Measurements from ENCODE around the gene NOL6. TPM values are rescaled to one million over a fixed set of nuclear protein-coding genes. Genes with fewer than 3 reads are reported as not detected.

The NOL6 gene
- total RNA-seq, 1 experiment from 2014 or later, result 75.1 TPM

DNA sequence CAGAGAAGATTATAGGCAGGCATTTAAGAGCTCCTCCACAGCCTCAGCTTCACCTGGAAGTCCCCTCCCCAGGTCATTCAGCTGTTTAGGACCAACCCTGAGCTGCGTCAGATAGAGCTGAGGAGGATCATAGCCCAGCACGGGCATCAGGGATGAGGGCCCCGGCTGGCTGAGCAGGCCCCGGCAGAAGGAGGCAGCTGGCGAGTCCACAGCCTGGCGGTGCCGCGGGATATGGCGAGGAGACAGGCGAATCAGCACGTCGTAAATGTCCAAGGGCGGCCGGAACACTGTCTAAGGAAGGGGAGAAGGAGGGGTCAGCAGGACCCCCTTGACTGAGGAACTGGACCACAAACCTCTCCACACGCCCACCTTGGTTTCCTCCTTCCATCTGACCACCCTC is 10.6 kb downstream of the NOL6 start:
- no peak overlapping the region for H3K4me3 ChIP-seq (ENCODE audit: low read depth in 2 of 2, low read length in 2 of 2)
- intact Hi-C loops (cut with micrococcal nuclease; ENCODE audit: unreplicated experiment), result no loop called here
- DNase-seq (ENCODE audit: low read depth, low spot score) (no peak), ATAC-seq (no peak)
- CTCF ChIA-PET, result interaction anchor here (0.6 kb wide), 2 partner anchors 44 to 173 kb away, joined by 3 to 20 read pairs; partner anchors contain the start of gene NFX1
- H3K36me3 ChIP-seq (ENCODE audit: control insufficient read depth, insufficient read depth, low read length), result peaks cover 17% of the 10 kb centered on the region
- no peaks in the 10 kb centered on the region for H3K27me3 ChIP-seq (ENCODE audit: control insufficient read depth, insufficient read depth, low read length)
- no peaks in the 10 kb centered on the region for H3K9me3 ChIP-seq (ENCODE audit: control insufficient read depth, insufficient read depth, low read depth, low read length)
- H3K27ac ChIP-seq (ENCODE audit: low read length), result no peak overlapping the region
- in situ Hi-C loops (cut with HindIII; ENCODE audit: low pct_unique_long_range_greater_than_20kb, low sequenced_read_pairs), result no loop called here
- TF ChIP-seq SIN3A (IDR thresholded peaks at IDR 0.05; ENCODE audit: borderline replicate concordance, insufficient read depth, low read depth, low read length) (no peak), POLR2AphosphoS5 (IDR thresholded peaks at IDR 0.05; ENCODE audit: low read depth, low read length) (no peak), TCF7L2 (IDR thresholded peaks at IDR 0.05; ENCODE audit: low read depth, low read length) (no peak)
- TF ChIP-seq, protein P1, sequence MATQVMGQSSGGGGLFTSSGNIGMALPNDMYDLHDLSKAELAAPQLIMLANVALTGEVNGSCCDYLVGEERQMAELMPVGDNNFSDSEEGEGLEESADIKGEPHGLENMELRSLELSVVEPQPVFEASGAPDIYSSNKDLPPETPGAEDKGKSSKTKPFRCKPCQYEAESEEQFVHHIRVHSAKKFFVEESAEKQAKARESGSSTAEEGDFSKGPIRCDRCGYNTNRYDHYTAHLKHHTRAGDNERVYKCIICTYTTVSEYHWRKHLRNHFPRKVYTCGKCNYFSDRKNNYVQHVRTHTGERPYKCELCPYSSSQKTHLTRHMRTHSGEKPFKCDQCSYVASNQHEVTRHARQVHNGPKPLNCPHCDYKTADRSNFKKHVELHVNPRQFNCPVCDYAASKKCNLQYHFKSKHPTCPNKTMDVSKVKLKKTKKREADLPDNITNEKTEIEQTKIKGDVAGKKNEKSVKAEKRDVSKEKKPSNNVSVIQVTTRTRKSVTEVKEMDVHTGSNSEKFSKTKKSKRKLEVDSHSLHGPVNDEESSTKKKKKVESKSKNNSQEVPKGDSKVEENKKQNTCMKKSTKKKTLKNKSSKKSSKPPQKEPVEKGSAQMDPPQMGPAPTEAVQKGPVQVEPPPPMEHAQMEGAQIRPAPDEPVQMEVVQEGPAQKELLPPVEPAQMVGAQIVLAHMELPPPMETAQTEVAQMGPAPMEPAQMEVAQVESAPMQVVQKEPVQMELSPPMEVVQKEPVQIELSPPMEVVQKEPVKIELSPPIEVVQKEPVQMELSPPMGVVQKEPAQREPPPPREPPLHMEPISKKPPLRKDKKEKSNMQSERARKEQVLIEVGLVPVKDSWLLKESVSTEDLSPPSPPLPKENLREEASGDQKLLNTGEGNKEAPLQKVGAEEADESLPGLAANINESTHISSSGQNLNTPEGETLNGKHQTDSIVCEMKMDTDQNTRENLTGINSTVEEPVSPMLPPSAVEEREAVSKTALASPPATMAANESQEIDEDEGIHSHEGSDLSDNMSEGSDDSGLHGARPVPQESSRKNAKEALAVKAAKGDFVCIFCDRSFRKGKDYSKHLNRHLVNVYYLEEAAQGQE (IDR thresholded peaks at IDR 0.05; ENCODE audit: insufficient read depth in 1 of 2, low read depth in 2 of 2, low read length in 1 of 2), result no peak
- TF ChIP-seq, protein P2, sequence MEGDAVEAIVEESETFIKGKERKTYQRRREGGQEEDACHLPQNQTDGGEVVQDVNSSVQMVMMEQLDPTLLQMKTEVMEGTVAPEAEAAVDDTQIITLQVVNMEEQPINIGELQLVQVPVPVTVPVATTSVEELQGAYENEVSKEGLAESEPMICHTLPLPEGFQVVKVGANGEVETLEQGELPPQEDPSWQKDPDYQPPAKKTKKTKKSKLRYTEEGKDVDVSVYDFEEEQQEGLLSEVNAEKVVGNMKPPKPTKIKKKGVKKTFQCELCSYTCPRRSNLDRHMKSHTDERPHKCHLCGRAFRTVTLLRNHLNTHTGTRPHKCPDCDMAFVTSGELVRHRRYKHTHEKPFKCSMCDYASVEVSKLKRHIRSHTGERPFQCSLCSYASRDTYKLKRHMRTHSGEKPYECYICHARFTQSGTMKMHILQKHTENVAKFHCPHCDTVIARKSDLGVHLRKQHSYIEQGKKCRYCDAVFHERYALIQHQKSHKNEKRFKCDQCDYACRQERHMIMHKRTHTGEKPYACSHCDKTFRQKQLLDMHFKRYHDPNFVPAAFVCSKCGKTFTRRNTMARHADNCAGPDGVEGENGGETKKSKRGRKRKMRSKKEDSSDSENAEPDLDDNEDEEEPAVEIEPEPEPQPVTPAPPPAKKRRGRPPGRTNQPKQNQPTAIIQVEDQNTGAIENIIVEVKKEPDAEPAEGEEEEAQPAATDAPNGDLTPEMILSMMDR (IDR thresholded peaks at IDR 0.05), result no peak
- BruUV-seq (replicated peaks), result no TSS peak
- POLR2A ChIA-PET, result no interaction called here
- peaks cover 7% of the 10 kb centered on the region; the same call in 1 of the 2 replicates for H3K4me1 ChIP-seq (ENCODE audit: control insufficient read depth, insufficient read depth, low read length)

DNA sequence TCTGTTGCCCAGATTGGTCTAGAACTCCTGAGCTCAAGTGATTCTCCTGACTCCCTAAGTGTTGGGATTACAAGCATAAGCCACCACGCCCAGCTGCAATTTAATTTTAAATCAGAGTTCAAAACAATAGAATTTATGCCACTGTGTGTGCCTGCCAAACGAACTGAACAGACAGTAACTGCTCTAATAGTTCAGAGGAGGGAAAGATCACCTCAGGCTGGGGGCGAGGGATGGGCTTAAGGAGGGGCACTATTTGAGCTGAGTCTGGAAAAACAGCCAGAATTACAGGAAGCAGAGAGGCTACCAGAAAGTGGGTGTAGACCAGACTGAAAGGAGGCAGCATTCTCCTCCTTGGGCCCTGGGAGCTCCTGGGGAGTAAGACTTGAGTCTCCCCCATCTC is 12.2 kb downstream of the NOL6 start:
- CTCF ChIA-PET, result interaction anchor here (1.1 kb wide), 1 partner anchor 162 kb away, joined by 3 read pairs; no protein-coding TSS in a partner anchor
- intact Hi-C loops (cut with micrococcal nuclease; ENCODE audit: unreplicated experiment) (no loop called here), in situ Hi-C loops (cut with HindIII; ENCODE audit: low pct_unique_long_range_greater_than_20kb, low sequenced_read_pairs) (no loop called here)
- POLR2A ChIA-PET, result interaction anchor here (0.6 kb wide), 1 partner anchor 58 kb away, joined by 5 read pairs; no protein-coding TSS in a partner anchor
- Histone ChIP-seq H3K27me3 (ENCODE audit: control insufficient read depth, insufficient read depth, low read length) (no peaks in the 10 kb centered on the region), H3K9me3 (ENCODE audit: control insufficient read depth, insufficient read depth, low read depth, low read length) (no peaks in the 10 kb centered on the region), H3K4me3 (ENCODE audit: low read depth in 2 of 2, low read length in 2 of 2) (no peak overlapping the region), H3K36me3 (ENCODE audit: control insufficient read depth, insufficient read depth, low read length) (peaks cover 14% of the 10 kb centered on the region), H3K27ac (ENCODE audit: low read length) (no peak overlapping the region), H3K4me1 (ENCODE audit: control insufficient read depth, insufficient read depth, low read length) (peaks cover 7% of the 10 kb centered on the region; the same call in 1 of the 2 replicates)
- BruUV-seq (replicated peaks), result no TSS peak
- no peak for ATAC-seq
- no peak for DNase-seq (ENCODE audit: low read depth, low spot score)
- TF ChIP-seq, protein P2 (IDR thresholded peaks at IDR 0.05), result no peak
- TF ChIP-seq, protein P1 (IDR thresholded peaks at IDR 0.05; ENCODE audit: insufficient read depth in 1 of 2, low read depth in 2 of 2, low read length in 1 of 2), result no peak
- TF ChIP-seq TCF7L2 (IDR thresholded peaks at IDR 0.05; ENCODE audit: low read depth, low read length) (no peak), SIN3A (IDR thresholded peaks at IDR 0.05; ENCODE audit: borderline replicate concordance, insufficient read depth, low read depth, low read length) (no peak), POLR2AphosphoS5 (IDR thresholded peaks at IDR 0.05; ENCODE audit: low read depth, low read length) (no peak)

Data from Panc1 (cell line).